K562 (cell line): ENCODE measurements around the gene ROR2. TPM values are rescaled to one million over a fixed set of nuclear protein-coding genes. Genes with fewer than 3 reads are reported as not detected.

Source experiments
- ARID1B ChIP-seq: fragments of 450-650 bp; IDR thresholded peaks from 2 replicates; pipeline ENCODE4 v1.6.1; 2016; ENCODE audit warnings: antibody characterized with exemption, mild to moderate bottlenecking, inconsistent platforms
- ATF7 ChIP-seq: fragments of 450-650 bp; IDR thresholded peaks from 2 replicates; pipeline ENCODE4 v1.7.1; 2014; ENCODE audit warnings: mild to moderate bottlenecking, moderate library complexity
- CEBPB ChIP-seq: fragments of 450-650 bp; IDR thresholded peaks from 2 replicates; pipeline ENCODE4 v1.6.1; 2016; ENCODE audit warnings: missing genetic modification characterization, missing compliant biosample characterization
- CREB3 ChIP-seq: fragments of 450-650 bp; conservative IDR thresholded peaks from 2 replicates; pipeline ENCODE4 v1.6.1; 2016; ENCODE audit warnings: missing genetic modification characterization, low read depth, mild to moderate bottlenecking, missing compliant biosample characterization, moderate library complexity
- CREB3L1 ChIP-seq: fragments of 450-650 bp; IDR thresholded peaks from 2 replicates; pipeline ENCODE4 v1.6.1; 2014; ENCODE audit warnings: low read depth, mild to moderate bottlenecking, moderate library complexity, borderline replicate concordance
- CSDE1 ChIP-seq, 2 experiments: fragments of 450-650 bp; IDR thresholded peaks; 2 replicates each; pipeline ENCODE4 v1.6.1; 2016; ENCODE audit warnings: mild to moderate bottlenecking in 1 of 2
- CTBP1 ChIP-seq: fragments of 450-650 bp; IDR thresholded peaks from 2 replicates; pipeline ENCODE4 v1.6.1; 2016; ENCODE audit warnings: borderline replicate concordance
- CXXC5 ChIP-seq: fragments of 250-450 bp; sonication (Bioruptor Pico); IDR thresholded peaks from 2 replicates; pipeline ENCODE4 v1.8.0; 2022; ENCODE audit warnings: inconsistent platforms, mild to moderate bottlenecking, moderate library complexity
- ELF1 ChIP-seq: fragments of 200-800 bp; sonication (Bioruptor generic); IDR thresholded peaks from 2 replicates; pipeline ENCODE4 v1.6.1; 2016; ENCODE audit warnings: missing genetic modification characterization, missing compliant biosample characterization
- ELK3 ChIP-seq: fragments of 450-650 bp; formaldehyde crosslinking; IDR thresholded peaks from 2 replicates; pipeline ENCODE4 v1.4.0; 2020; ENCODE audit warnings: mild to moderate bottlenecking
- EP300 ChIP-seq: IDR thresholded peaks from 2 replicates; pipeline ENCODE4 v1.6.1; 2012; ENCODE audit warnings: low read length, improper control_type of control experiment
- FOXA3 ChIP-seq, 2 experiments: fragments of 450-650 bp in 1 of 2; sonication (generic) in 1 of 2; formaldehyde crosslinking; IDR thresholded peaks in 1 of 2; conservative IDR thresholded peaks in 1 of 2; 2 replicates each; pipeline versions ENCODE4 v1.4.0 to v1.8.0; 2020 to 2022; ENCODE audit warnings: mild to moderate bottlenecking in 2 of 2, missing genetic modification reagents in 1 of 2
- FOXK1 ChIP-seq: sonication (generic); formaldehyde crosslinking; IDR thresholded peaks from 2 replicates; pipeline ENCODE4 v1.8.0; 2022; ENCODE audit warnings: missing genetic modification reagents, mild to moderate bottlenecking, borderline replicate concordance
- HDAC1 ChIP-seq, 2 experiments: fragments of 450-650 bp; IDR thresholded peaks; 2 replicates each; pipeline ENCODE4 v1.6.1; 2016 to 2017; ENCODE audit warnings: inconsistent platforms in 1 of 2, mild to moderate bottlenecking in 1 of 2, moderate library complexity in 1 of 2
- MAZ ChIP-seq, 2 experiments: fragments of 450-650 bp in 1 of 2; sonication (generic) in 1 of 2; formaldehyde crosslinking; IDR thresholded peaks in 1 of 2; conservative IDR thresholded peaks in 1 of 2; 2 replicates each; pipeline versions ENCODE4 v1.4.0 to v1.5.0; 2020; ENCODE audit warnings: mild to moderate bottlenecking in 1 of 2, missing genetic modification reagents in 1 of 2
- MYC ChIP-seq, 2 experiments: fragments of 250-450 bp in 1 of 2; sonication (Bioruptor Pico) in 1 of 2; IDR thresholded peaks; 2 replicates each; pipeline versions ENCODE4 v1.5.1 to v1.6.1; 2012 to 2021; ENCODE audit warnings: low read depth in 2 of 2, borderline replicate concordance in 1 of 2, improper control_type of control experiment in 1 of 2, low read length in 1 of 2, mild to moderate bottlenecking in 1 of 2, moderate library complexity in 1 of 2
- NFE2 ChIP-seq: IDR thresholded peaks from 2 replicates; pipeline ENCODE4 v1.6.1; 2014; ENCODE audit warnings: antibody characterized with exemption, low read depth
- SMARCE1 ChIP-seq: fragments of 450-650 bp; IDR thresholded peaks from 2 replicates; pipeline ENCODE4 v1.7.1; 2016; ENCODE audit warnings: mild to moderate bottlenecking
- SRSF7 ChIP-seq: fragments of 200-400 bp; formaldehyde crosslinking; optimal IDR thresholded peaks from 2 replicates; pipeline ENCODE3; 2017; ENCODE audit warnings: mild to moderate bottlenecking, low read depth, low read length
- TEAD4 ChIP-seq, 2 experiments: sonication (generic) in 1 of 2; formaldehyde crosslinking in 1 of 2; IDR thresholded peaks; 2 replicates each; pipeline versions ENCODE4 v1.6.1 to v1.8.0; 2012 to 2022; ENCODE audit warnings: borderline replicate concordance in 1 of 2, inconsistent platforms in 1 of 2, low read length in 1 of 2, mild to moderate bottlenecking in 1 of 2, missing genetic modification reagents in 1 of 2
- ZNF696 ChIP-seq: fragments of 250-450 bp; sonication (Bioruptor Pico); conservative IDR thresholded peaks from 2 replicates; pipeline ENCODE4 v1.4.0; 2020; ENCODE audit warnings: mild to moderate bottlenecking, moderate library complexity
- ZNF699 ChIP-seq: fragments of 250-450 bp; sonication (Bioruptor Pico); IDR thresholded peaks from 2 replicates; pipeline ENCODE4 v1.8.0; 2021; ENCODE audit warnings: mild to moderate bottlenecking, moderate library complexity; ENCODE audit not compliant: insufficient replicate concordance
- polyA plus RNA-seq, 8 experiments: library from polyadenylated mRNA; depleted of rRNA in 4 of 8; stranded (reverse) in 5 of 8; unstranded in 3 of 8; fragments of >200 nt; fragmentation: Nextera tagmentation in 2 of 8; fragmentation: Illumina TruSeq in 1 of 8; extraction: Ambion mirVana in 2 of 8; extraction: Trizol in 1 of 8; gene quantifications; 2 replicates each; pipeline versions ENCODE4 v1.2.1 to v1.2.3, GENCODE V29; 2011 to 2014; ENCODE audit warnings: inconsistent platforms in 1 of 8, missing spikeins in 1 of 8
- total RNA-seq, 7 experiments: library from RNA; depleted of rRNA in 6 of 7; stranded (reverse); fragments of >200 nt in 6 of 7; fragmentation: Illumina TruSeq in 2 of 7; extraction: Trizol in 2 of 7; gene quantifications; 2 replicates each; pipeline versions ENCODE4 v1.2.1 to v1.2.3, GENCODE V29; 2011 to 2021; ENCODE audit warnings: low replicate concordance in 1 of 7

Gene ROR2
- total and polyA plus RNA-seq, 9 of the 15 experiments (the other 6 are each of a cell fraction or from before 2014, with no cell fraction given) = 5.6 to 33.8 (median 15.3) TPM

GRCh38 chr9:91943478-91944470, 6.3 kb downstream of the ROR2 start (continued):
- peak; percentile 82; the same call in 1 of the 2 replicates for TF ChIP-seq ATF7
- peak; percentile 58 for TF ChIP-seq CXXC5
- peak; percentile 63; the same call in 1 of the 2 replicates for TF ChIP-seq NFE2
- no peak for TF ChIP-seq CREB3 (tag)
- no peak for TF ChIP-seq ELF1 (tag)
- no peak for TF ChIP-seq FOXK1 (CRISPR knock-in tag)
- TF ChIP-seq CTBP1 = peak; percentile 79; the same call in 1 of the 2 replicates
- peak; percentile 58; the same call in 1 of the 2 replicates for TF ChIP-seq TEAD4 (IDR thresholded peaks at IDR 0.05; ENCODE audit: low read length)
- TF ChIP-seq TEAD4 (CRISPR knock-in tag; IDR thresholded peaks at IDR 0.05; ENCODE audit: borderline replicate concordance) = no peak
- no peak for TF ChIP-seq CREB3L1
- no peak for TF ChIP-seq MAZ (CRISPR knock-in tag; conservative IDR thresholded peaks at IDR 0.05 in 1 of 2, IDR thresholded peaks at IDR 0.05 in 1 of 2)
- 0 out of 4 replicates have a peak, but pooled peaks of 1 of the 2 experiments have one; percentile 9 for TF ChIP-seq CSDE1 (IDR thresholded peaks at IDR 0.05)
- no peak for TF ChIP-seq FOXA3 (CRISPR knock-in tag; conservative IDR thresholded peaks at IDR 0.05 in 1 of 2, IDR thresholded peaks at IDR 0.05 in 1 of 2)
- TF ChIP-seq SRSF7 = no peak
- 0 out of 2 replicates have a peak, but pooled peaks have one; percentile 28 for TF ChIP-seq MYC (IDR thresholded peaks at IDR 0.05; ENCODE audit: low read depth, low read length)
- TF ChIP-seq MYC (CRISPR knock-in tag; IDR thresholded peaks at IDR 0.05; ENCODE audit: borderline replicate concordance, low read depth) = no peak
- no peak for TF ChIP-seq ZNF696
- peak; percentile 66 for TF ChIP-seq ARID1B
- peak; percentile 22; the same call in 1 of the 2 replicates for TF ChIP-seq EP300
- TF ChIP-seq CEBPB (tag) = peak; percentile 96
- TF ChIP-seq ELK3 (CRISPR knock-in tag) = no peak
- TF ChIP-seq ZNF699 (CRISPR knock-in tag) = no peak
- peak in 1 of 2 experiments; percentile 39; a peak in 1 of 4 replicates for TF ChIP-seq HDAC1 (IDR thresholded peaks at IDR 0.05)
- peak; percentile 63 for TF ChIP-seq SMARCE1
